HCT116 (cell line): ENCODE results near the gene GEN1. TPM values are rescaled to one million over a fixed set of nuclear protein-coding genes. Genes with fewer than 3 reads are reported as not detected.

Experiments used
- ATAC-seq: fragments of 200-7000 bp; cut with Tn5 transposase; 2 replicates; pipeline ENCODE4 v1.9.1; 2020; ENCODE audit warnings: mild to moderate bottlenecking, moderate library complexity
- BruUV-seq: library from RNA; stranded (reverse); fragments of 400-500 nt; replicated peaks from 2 replicates; lab custom pipeline; 2021; lab: Mats Ljungman, UMichigan
- CTCF ChIA-PET: fragments of 300-600 bp; sonication (Branson Sonifier 250); formaldehyde crosslinking; loops from one replicate; lab custom pipeline; 2021; ENCODE audit warnings: antibody characterized with exemption; lab: Charles Lee
- POLR2A ChIA-PET: fragments of 300-600, 350-600 bp; sonication (Branson Sonifier 250); formaldehyde crosslinking; loops from one replicate; lab custom pipeline; 2021; ENCODE audit warnings: antibody characterized with exemption; lab: Charles Lee
- RAD21 ChIA-PET, 2 experiments: fragments of 300-600 bp; sonication (Branson Sonifier 250); formaldehyde crosslinking; loops; one replicate each; lab custom pipeline; 2023; ENCODE audit warnings: low total read pairs in 2 of 2; ENCODE audit not compliant: uncharacterized antibody in 2 of 2, unreplicated experiment in 2 of 2, low non-redundant PET in 1 of 2; lab: Charles Lee
- DNase-seq: peaks from one replicate; pipeline ENCODE4 v3.0.0-alpha.2; 2010; ENCODE audit warnings: low read depth, low spot score
- H2AFZ ChIP-seq: fragments of 200-600 bp; shearing (Covaris generic), sonication (generic); 2 replicates; pipeline ENCODE4 v1.6.1; 2017; ENCODE audit warnings: low read depth, mixed run types, mixed read lengths, antibody characterized with exemption, low read length; ENCODE audit not compliant: poor library complexity, severe bottlenecking
- H3K27ac ChIP-seq: 2 replicates; pipeline ENCODE4 v1.5.1; 2012; ENCODE audit warnings: low read depth, low read length
- H3K27me3 ChIP-seq: fragments of 200-600 bp; sonication (generic); 2 replicates; pipeline ENCODE4 v1.6.1; 2016; ENCODE audit warnings: mixed run types, low read length, mixed read lengths; ENCODE audit not compliant: insufficient read depth
- H3K36me3 ChIP-seq, 2 experiments: fragments of 200-500 bp in 1 of 2; fragments of 200-600 bp in 1 of 2; sonication (Bioruptor generic) in 1 of 2; sonication (generic) in 1 of 2; 2 replicates each; pipeline versions ENCODE4 v1.5.1 to v1.6.1; 2014 to 2016; ENCODE audit warnings: low read length in 2 of 2, inconsistent platforms in 1 of 2, mixed read lengths in 1 of 2, mixed run types in 1 of 2; ENCODE audit not compliant: insufficient read depth in 2 of 2, control insufficient read depth in 1 of 2
- H3K4me1 ChIP-seq, 2 experiments: fragments of 200-600 bp in 1 of 2; sonication (generic) in 1 of 2; 2 replicates each; pipeline versions ENCODE4 v1.5.1 to v1.6.1; 2012 to 2017; ENCODE audit warnings: low read length in 2 of 2, inconsistent platforms in 1 of 2, mild to moderate bottlenecking in 1 of 2, mixed read lengths in 1 of 2, mixed run types in 1 of 2, moderate library complexity in 1 of 2; ENCODE audit not compliant: insufficient read depth in 2 of 2, control insufficient read depth in 1 of 2
- H3K4me2 ChIP-seq: fragments of 200-600 bp; sonication (generic); 2 replicates; pipeline ENCODE4 v1.6.1; 2017; ENCODE audit warnings: mixed run types, low read length, mixed read lengths
- H3K4me3 ChIP-seq, 2 experiments: fragments of 200-600 bp in 1 of 2; sonication (generic) in 1 of 2; replicated peaks in 1 of 2; 2 replicates each; pipeline ENCODE4 v1.5.1; 2011 to 2016; ENCODE audit warnings: low read length in 2 of 2, control low read depth in 1 of 2, low read depth in 1 of 2, mild to moderate bottlenecking in 1 of 2, mixed read lengths in 1 of 2, mixed run types in 1 of 2
- H3K79me2 ChIP-seq: fragments of 200-600 bp; sonication (generic); 2 replicates; pipeline ENCODE4 v1.6.1; 2017; ENCODE audit warnings: mild to moderate bottlenecking, mixed run types, low read length, moderate library complexity, mixed read lengths; ENCODE audit not compliant: insufficient read depth
- H3K9ac ChIP-seq: fragments of 200-600 bp; sonication (generic); 2 replicates; pipeline ENCODE4 v1.6.1; 2016; ENCODE audit warnings: low read length, mixed read lengths
- H3K9me2 ChIP-seq: fragments of 200-600 bp; sonication (generic), shearing (Covaris generic); 2 replicates; pipeline ENCODE4 v1.6.1; 2017; ENCODE audit warnings: mixed run types, mild to moderate bottlenecking, moderate library complexity; ENCODE audit not compliant: insufficient read depth
- H3K9me3 ChIP-seq, 2 experiments: fragments of 200-500 bp in 1 of 2; fragments of 200-600 bp in 1 of 2; sonication (Bioruptor generic) in 1 of 2; sonication (generic) in 1 of 2; 2 replicates each; pipeline ENCODE4 v1.6.1; 2014 to 2017; ENCODE audit warnings: low read length in 2 of 2, mixed read lengths in 2 of 2, inconsistent platforms in 1 of 2, low read depth in 1 of 2, mild to moderate bottlenecking in 1 of 2, mixed run types in 1 of 2, moderate library complexity in 1 of 2; ENCODE audit not compliant: control insufficient read depth in 1 of 2, insufficient read depth in 1 of 2
- H4K20me1 ChIP-seq: fragments of 200-600 bp; sonication (generic), shearing (Covaris generic); 2 replicates; pipeline ENCODE4 v1.6.1; 2017; ENCODE audit warnings: mixed run types, mild to moderate bottlenecking, moderate library complexity; ENCODE audit not compliant: insufficient read depth
- CTCF ChIP-seq, 3 experiments: fragments of 200-600 bp in 1 of 3; sonication (generic) in 1 of 3; IDR thresholded peaks in 2 of 3; conservative IDR thresholded peaks in 1 of 3; 2 replicates each; pipeline ENCODE4 v1.5.1; 2012 to 2017; ENCODE audit warnings: low read depth in 2 of 3, low read length in 2 of 3, antibody characterized with exemption in 1 of 3, borderline replicate concordance in 1 of 3, control low read depth in 1 of 3, mild to moderate bottlenecking in 1 of 3, mixed read lengths in 1 of 3, mixed run types in 1 of 3, moderate library complexity in 1 of 3; ENCODE audit not compliant: insufficient read depth in 1 of 3
- EGR1 ChIP-seq: IDR thresholded peaks from 2 replicates; pipeline ENCODE4 v1.6.1; 2012; ENCODE audit warnings: low read depth
- JUND ChIP-seq: IDR thresholded peaks from 2 replicates; pipeline ENCODE4 v1.6.1; 2012
- REST ChIP-seq: IDR thresholded peaks from 2 replicates; pipeline ENCODE4 v1.6.1; 2012; ENCODE audit warnings: low read depth
- SRF ChIP-seq: IDR thresholded peaks from 2 replicates; pipeline ENCODE4 v1.6.1; 2012; ENCODE audit warnings: low read depth
- intact Hi-C: fragments of 100-400 bp; cut with micrococcal nuclease; formaldehyde crosslinking; loops from 2 replicates; pipeline ENCODE4 v1.10.0; 2022
- total RNA-seq: library from RNA; stranded (reverse); gene quantifications from one replicate; pipeline ENCODE4 v1.2.1, GENCODE V29; 2021; ENCODE audit not compliant: unreplicated experiment

Gene GEN1
- total RNA-seq, 1 experiment from 2014 or later: 19.7 TPM

- Histone ChIP-seq H2AFZ (no peak overlapping the region), H3K27ac (no peak overlapping the region)
- CTCF ChIA-PET: no interaction called here
- intact Hi-C loops: loop anchor here (5.0 kb wide), 1 partner anchor 127 kb away; the partner anchor contains the start of gene KCNS3
- no peak for TF ChIP-seq REST
- TF ChIP-seq, all 23 proteins: peak for 0
- DNase-seq (no peak), ATAC-seq (no peak)
- Histone ChIP-seq H3K9me3 (no peaks in the 10 kb centered on the region), H3K79me2 (peaks cover 77% of the 10 kb centered on the region), H3K9me2 (no peaks in the 10 kb centered on the region), H3K4me2 (no peak overlapping the region), H3K36me3 (peaks cover 2% of the 10 kb centered on the region in 2 experiments; a peak in 2 of 4 replicates), H3K4me1 (peaks cover 16 to 28% of the 10 kb centered on the region in 2 experiments; a peak in 3 of 4 replicates), H3K9ac (no peak overlapping the region), H3K4me3 (no peak overlapping the region), H4K20me1 (no peaks in the 10 kb centered on the region), H3K27me3 (no peaks in the 10 kb centered on the region)
- POLR2A ChIA-PET: no interaction called here
- RAD21 ChIA-PET: no interaction called here
- no TSS peak for BruUV-seq
These were observed 4.0 kb upstream of the GEN1 start for GRCh38 chr2:17749753-17750438.

- H3K36me3 ChIP-seq: no peaks in the 10 kb centered on the region
- H2AFZ ChIP-seq: no peak overlapping the region
- H3K27me3 ChIP-seq: no peaks in the 10 kb centered on the region
- H3K4me3 ChIP-seq: peak overlapping the region; percentile 82 to 91
- TF ChIP-seq EGR1: no peak
- no peak for TF ChIP-seq JUND
- no peak for TF ChIP-seq CTCF (IDR thresholded peaks at IDR 0.05 in 2 of 3, conservative IDR thresholded peaks at IDR 0.05 in 1 of 3; ENCODE audit: borderline replicate concordance in 1 of 3, insufficient read depth in 1 of 3, low read depth in 2 of 3, low read length in 2 of 3)
- no peak for TF ChIP-seq SRF
- no peaks in the 10 kb centered on the region for H3K9me2 ChIP-seq
- ChIA-PET RAD21 (no interaction called here), CTCF (no interaction called here), POLR2A (no interaction called here)
- ATAC-seq: no peak
- H3K9me3 ChIP-seq: no peaks in the 10 kb centered on the region
- no TSS peak for BruUV-seq
- intact Hi-C loops: loop anchor here (5.0 kb wide), 1 partner anchor 125 kb away; the partner anchor contains the start of gene KCNS3
- peaks cover 87% of the 10 kb centered on the region for H3K79me2 ChIP-seq
- peak overlapping the region; percentile 82 for H3K4me2 ChIP-seq
- H3K9ac ChIP-seq: peak overlapping the region; percentile 83
- DNase-seq: no peak
- no peak overlapping the region for H3K27ac ChIP-seq
- H3K4me1 ChIP-seq: peaks cover 16 to 36% of the 10 kb centered on the region in 2 experiments; a peak in 3 of 4 replicates
- H4K20me1 ChIP-seq: no peaks in the 10 kb centered on the region
These were observed 1.7 kb upstream of the GEN1 start for GRCh38 chr2:17752246-17752645.
